ENCODE data around the gene SEC14L2. TPM values are rescaled to one million over a fixed set of nuclear protein-coding genes. Genes with fewer than 3 reads are reported as not detected.
A peak's percentile ranks its signal among the peaks of the same experiment; 100 is the strongest.

Gene SEC14L2
- total and polyA plus RNA-seq, 2 of the 8 experiments (the other 6 are each of a cell fraction or from before 2014, with no cell fraction given), result 2.8 to 3.2 TPM

GRCh38 chr22:30386960-30387827 is 9.6 kb upstream of the SEC14L2 start, which contains the start of gene RNF215:
Gene RNF215 (minus strand): TSS chr22:30387411. CDS start chr22:30387313, 98 bp downstream.
- H3K27ac ChIP-seq (ENCODE audit: low read depth, low read length), result no peak within 1 kb of the TSS
- peaks cover 4% of the 10 kb centered on the region; the same call in 1 of the 2 replicates for H3K23me2 ChIP-seq (ENCODE audit: low read depth, low read length)
- no peak within 1 kb of the TSS for H3K14ac ChIP-seq (ENCODE audit: insufficient read length)
- H2BK15ac ChIP-seq (ENCODE audit: low read length), result no peak within 1 kb of the TSS
- no peaks in the 10 kb centered on the region for H3K27me3 ChIP-seq (replicated peaks in 1 of 4; ENCODE audit: control insufficient read depth in 3 of 4, extremely low read depth in 1 of 4, insufficient read depth in 3 of 4, low read length in 3 of 4)
- H2BK5ac ChIP-seq (ENCODE audit: low read depth, low read length), result no peak within 1 kb of the TSS; the same call in 1 of the 2 replicates
- H3K79me2 ChIP-seq (ENCODE audit: control insufficient read depth in 1 of 2, insufficient read depth in 2 of 2, low read length in 2 of 2), result no peaks in the 10 kb centered on the region; a peak in 1 of 4 replicates
- FAIRE-seq (no peak), DNase-seq (ENCODE audit: low read depth in 1 of 2, low spot score in 2 of 2) (peak; percentile 77 to 95)
- H3K36me3 ChIP-seq (ENCODE audit: control insufficient read depth in 2 of 4, insufficient read depth in 4 of 4, low read length in 3 of 4), result no peaks in the 10 kb centered on the region
- no peaks in the 10 kb centered on the region for H3K79me1 ChIP-seq (ENCODE audit: low read depth, low read length)
- H4K91ac ChIP-seq (replicated peaks; ENCODE audit: insufficient read length, low read length), result peak within 1 kb of the TSS; percentile 91
- no peak within 1 kb of the TSS for H2BK20ac ChIP-seq (ENCODE audit: low read length)
- peak within 1 kb of the TSS; percentile 68 for H4K5ac ChIP-seq (ENCODE audit: insufficient read length, low read depth, low read length)
- H3K23ac ChIP-seq (ENCODE audit: insufficient read length), result no peak within 1 kb of the TSS
- WGBS, 2 experiments (ENCODE audit: extremely low coverage in 1 of 2, insufficient coverage in 1 of 2, insufficient read length in 1 of 2, insufficient replicate concordance in 2 of 2, low coverage in 1 of 2, low lambda C conversion rate in 2 of 2, missing lambda C conversion rate in 1 of 2), result 5% methylated on average over 41 of the region's 95 CpGs; no CpG with 5 or more reads in 1 of the 2 experiments
- H3K18ac ChIP-seq (ENCODE audit: extremely low read depth, low read length), result peak within 1 kb of the TSS; percentile 51
- H2BK120ac ChIP-seq (replicated peaks; ENCODE audit: low read depth, low read length), result no peak within 1 kb of the TSS
- H3K56ac ChIP-seq (replicated peaks; ENCODE audit: insufficient read length, low read depth, low read length), result peak within 1 kb of the TSS; percentile 30
- peaks cover 0 to 7% (median 2%) of the 10 kb centered on the region in 4 experiments; a peak in 4 of 7 replicates for H3K4me1 ChIP-seq (replicated peaks in 1 of 4; ENCODE audit: control insufficient read depth in 3 of 4, insufficient read depth in 4 of 4, low read length in 3 of 4)
- H3K4ac ChIP-seq (replicated peaks; ENCODE audit: insufficient read length, low read depth, low read length), result peak within 1 kb of the TSS; percentile 72
- peak within 1 kb of the TSS; percentile 42 to 66 (median 54) for H3K4me3 ChIP-seq (ENCODE audit: extremely low read depth in 1 of 4, insufficient read depth in 2 of 4, low read depth in 3 of 4, low read length in 4 of 4)
- ChIA-PET POLR2A (ENCODE audit: partially characterized antibody) (interaction anchor here (1.0 to 2.8 kb wide), 4 partner anchors 12 to 36 kb away, joined by 3 to 10 read pairs (median 6); partner anchors contain the start of genes CCDC157 and SF3A1), CTCF (ENCODE audit: partially characterized antibody) (interaction anchor here (0.6 to 6.1 kb wide), 13 partner anchors 9 to 170 kb away, joined by 3 to 28 read pairs (median 3); partner anchors contain the start of genes CASTOR1 and SEC14L2)
- H4K20me1 ChIP-seq (replicated peaks in 1 of 2; ENCODE audit: control insufficient read depth in 1 of 2, insufficient read depth in 2 of 2, low read length in 2 of 2), result peaks cover 0 to 2% of the 10 kb centered on the region in 2 experiments
- peak within 1 kb of the TSS; percentile 75 for H4K8ac ChIP-seq (ENCODE audit: extremely low read depth, insufficient read depth, low read length)
- H2BK12ac ChIP-seq (ENCODE audit: low read depth, low read length), result peak within 1 kb of the TSS; percentile 39; the same call in 1 of the 2 replicates
- peak within 1 kb of the TSS in 1 of 4 experiments; percentile 34; a peak in 3 of 7 replicates for H3K9ac ChIP-seq (replicated peaks in 1 of 4; ENCODE audit: extremely low read depth in 1 of 4, low read depth in 3 of 4, low read length in 3 of 4)
- peak within 1 kb of the TSS; percentile 75; the same call in 1 of the 2 replicates for H2AFZ ChIP-seq (ENCODE audit: low read length)
- H3K4me2 ChIP-seq (ENCODE audit: insufficient read depth in 1 of 2, low read depth in 2 of 2, low read length in 2 of 2), result peak within 1 kb of the TSS; percentile 87 to 88
- H2AK5ac ChIP-seq (ENCODE audit: low read depth, low read length), result peak within 1 kb of the TSS; percentile 82; the same call in 1 of the 2 replicates
- H3K9me3 ChIP-seq (ENCODE audit: insufficient read depth in 2 of 2, low read depth in 1 of 2, low read length in 1 of 2), result peaks cover 9% of the 10 kb centered on the region in 2 experiments
- TF ChIP-seq USF2 (IDR thresholded peaks at IDR 0.05; ENCODE audit: low read length), result no peak
- peak; percentile 79 to 92 (median 79) for TF ChIP-seq CTCF (IDR thresholded peaks at IDR 0.05; ENCODE audit: control extremely low read depth in 1 of 3, insufficient read depth in 1 of 3, low read depth in 1 of 3, low read length in 3 of 3)
- 0 out of 2 replicates have a peak, but pooled peaks have one; percentile 30 for TF ChIP-seq TCF12 (IDR thresholded peaks at IDR 0.05; ENCODE audit: low read depth, low read length)
- TF ChIP-seq PHF8 (conservative IDR thresholded peaks at IDR 0.05; ENCODE audit: low read depth, low read length), result 0 out of 2 replicates have a peak, but pooled peaks have one; percentile 39
- TF ChIP-seq RXRA (IDR thresholded peaks at IDR 0.05; ENCODE audit: insufficient read depth, low read depth, low read length), result 0 out of 2 replicates have a peak, but pooled peaks have one; percentile 48
